BLaER1 (cell line): Measurements from ENCODE around the gene NIM1K.
A peak's percentile ranks its signal among the peaks of the same experiment; 100 is the strongest.
"Not testable (repeated sequence)": the region's sequence is repeated elsewhere in the genome, so short reads cannot be mapped to it uniquely, and the experiment has no call there.

Experiments
- H3K27ac ChIP-seq: shearing (Covaris generic); formaldehyde crosslinking; 2 replicates; pipeline ENCODE4 v1.8.1; 2022
- H3K27me3 ChIP-seq: shearing (Covaris generic); formaldehyde crosslinking; 2 replicates; pipeline ENCODE4 v1.8.1; 2022
- H3K36me3 ChIP-seq: shearing (Covaris generic); formaldehyde crosslinking; 2 replicates; pipeline ENCODE4 v1.8.1; 2022
- H3K4me1 ChIP-seq: shearing (Covaris generic); formaldehyde crosslinking; 2 replicates; pipeline ENCODE4 v1.8.1; 2022
- H3K4me2 ChIP-seq: shearing (Covaris generic); formaldehyde crosslinking; 2 replicates; pipeline ENCODE4 v1.8.1; 2022
- H3K4me3 ChIP-seq: shearing (Covaris generic); formaldehyde crosslinking; 2 replicates; pipeline ENCODE4 v1.8.1; 2022
- H3K9ac ChIP-seq: shearing (Covaris generic); formaldehyde crosslinking; 2 replicates; pipeline ENCODE4 v1.8.1; 2022
- H3K9me3 ChIP-seq: shearing (Covaris generic); formaldehyde crosslinking; 2 replicates; pipeline ENCODE4 v1.8.1; 2022
- H4K20me1 ChIP-seq: shearing (Covaris generic); formaldehyde crosslinking; 2 replicates; pipeline ENCODE4 v1.8.1; 2022
- Cebpa-rat ChIP-seq: shearing (Covaris generic); IDR thresholded peaks from 2 replicates; pipeline ENCODE4 v1.8.1; 2022

Gene NIM1K

DNA sequence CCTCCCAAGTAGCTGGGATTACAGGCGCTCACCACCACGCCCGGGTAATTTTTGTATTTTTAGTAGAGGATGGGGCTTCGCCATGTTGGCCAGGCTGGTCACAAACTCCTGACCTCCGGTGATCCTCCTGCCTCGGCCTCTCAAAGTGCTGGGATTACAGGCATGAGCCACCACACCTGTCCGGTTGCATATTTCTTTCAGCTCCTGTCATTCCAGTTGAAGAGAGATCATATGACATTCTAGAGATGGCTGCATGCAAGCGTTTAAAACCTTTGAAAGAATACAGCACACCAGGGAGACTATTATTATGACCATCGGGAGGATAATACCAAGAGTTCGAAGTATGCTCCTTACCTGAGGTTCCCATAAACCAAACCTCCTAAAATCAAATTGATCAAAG is 9.6 kb upstream of the NIM1K start:
- H3K4me3 ChIP-seq = no peak overlapping the region
- H3K36me3 ChIP-seq = peaks cover 34% of the 10 kb centered on the region
- TF ChIP-seq Cebpa-rat = no peak
- H4K20me1 ChIP-seq = 0 out of 2 replicates have a peak, but pooled peaks cover 2% of the 10 kb centered on the region
- H3K9ac ChIP-seq = no peak overlapping the region
- H3K4me1 ChIP-seq = no peaks in the 10 kb centered on the region
- no peak overlapping the region for H3K27ac ChIP-seq
- no peaks in the 10 kb centered on the region for H3K9me3 ChIP-seq
- no peak overlapping the region for H3K4me2 ChIP-seq
- H3K27me3 ChIP-seq = no peaks in the 10 kb centered on the region

GRCh38 chr5:43183101-43183500 is 8.9 kb upstream of the NIM1K start:
- H3K4me2 ChIP-seq, H3K9me3 ChIP-seq: not testable (repeated sequence)

GRCh38 chr5:43190755-43191603 is 1.0 kb upstream of the NIM1K start:
- H3K9me3 ChIP-seq = peaks cover 18% of the 10 kb centered on the region
- H3K36me3 ChIP-seq = peaks cover 16% of the 10 kb centered on the region; the same call in 1 of the 2 replicates
- no peaks in the 10 kb centered on the region for H3K4me1 ChIP-seq
- H4K20me1 ChIP-seq = no peaks in the 10 kb centered on the region; the same call in 1 of the 2 replicates
- H3K4me3 ChIP-seq = no peak overlapping the region
- H3K27ac ChIP-seq = no peak overlapping the region
- no peak overlapping the region for H3K4me2 ChIP-seq
- no peak overlapping the region for H3K9ac ChIP-seq
- H3K27me3 ChIP-seq = peaks cover 41% of the 10 kb centered on the region
- TF ChIP-seq Cebpa-rat = no peak

More at GRCh38 chr5:43183101-43183500, 8.9 kb upstream of the NIM1K start:
- not testable (repeated sequence) for H3K9ac ChIP-seq, H3K27ac ChIP-seq, H3K27me3 ChIP-seq, H3K4me3 ChIP-seq, H3K4me1 ChIP-seq, H4K20me1 ChIP-seq
- peaks cover 30% of the 10 kb centered on the region for H3K36me3 ChIP-seq

GRCh38 chr5:43192558-43193180 is 644 bp downstream of the NIM1K start:
- TF ChIP-seq Cebpa-rat = no peak
- Histone ChIP-seq H3K4me1 (no peaks in the 10 kb centered on the region), H3K4me2 (no peak overlapping the region), H3K9me3 (peaks cover 18% of the 10 kb centered on the region), H3K36me3 (peaks cover 16% of the 10 kb centered on the region; the same call in 1 of the 2 replicates), H3K9ac (no peak overlapping the region), H4K20me1 (no peaks in the 10 kb centered on the region; the same call in 1 of the 2 replicates), H3K4me3 (peak overlapping the region; percentile 41; the same call in 1 of the 2 replicates), H3K27ac (no peak overlapping the region), H3K27me3 (peaks cover 41% of the 10 kb centered on the region)

DNA sequence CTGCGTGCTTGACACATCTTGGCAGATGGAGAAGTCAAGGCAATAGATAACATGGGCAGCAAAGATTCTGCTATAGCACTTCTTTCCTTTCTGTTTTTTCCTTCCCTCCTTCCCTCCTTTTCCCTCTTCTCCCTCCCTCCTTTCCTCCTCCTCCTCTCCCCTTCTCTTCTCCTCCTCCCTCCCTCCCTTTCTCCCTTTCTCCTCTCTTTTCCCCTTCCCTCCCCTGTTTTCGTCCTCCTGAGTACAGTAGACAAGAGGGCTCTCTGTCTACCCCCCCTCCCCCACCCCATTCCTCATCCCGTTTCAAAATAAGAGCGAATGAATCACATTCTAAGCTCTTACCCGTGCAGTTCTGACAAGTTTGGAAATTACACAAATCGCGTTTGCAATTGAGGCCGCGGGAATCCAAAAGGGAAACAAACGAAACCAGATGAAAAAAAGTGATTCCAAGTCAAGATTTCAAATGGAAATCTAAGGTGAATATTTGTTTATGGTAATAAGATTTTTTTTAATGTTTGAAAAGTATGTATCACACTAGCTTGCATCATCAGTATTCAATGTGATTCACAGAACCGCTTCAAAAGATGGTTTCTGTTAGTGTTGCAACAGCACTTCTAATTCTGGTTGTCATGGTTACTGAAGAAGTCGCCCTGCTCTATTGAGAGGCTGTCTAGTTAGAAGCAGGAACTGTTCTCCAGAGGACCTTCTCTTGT is 1.3 kb downstream of the NIM1K start:
- Histone ChIP-seq H3K4me2 (no peak overlapping the region), H3K9ac (no peak overlapping the region), H3K9me3 (peaks cover 18% of the 10 kb centered on the region), H3K27me3 (peaks cover 41% of the 10 kb centered on the region), H4K20me1 (no peaks in the 10 kb centered on the region; the same call in 1 of the 2 replicates), H3K4me1 (no peaks in the 10 kb centered on the region), H3K27ac (no peak overlapping the region), H3K4me3 (no peak overlapping the region), H3K36me3 (0 out of 2 replicates have a peak, but pooled peaks cover 12% of the 10 kb centered on the region)
- no peak for TF ChIP-seq Cebpa-rat

DNA sequence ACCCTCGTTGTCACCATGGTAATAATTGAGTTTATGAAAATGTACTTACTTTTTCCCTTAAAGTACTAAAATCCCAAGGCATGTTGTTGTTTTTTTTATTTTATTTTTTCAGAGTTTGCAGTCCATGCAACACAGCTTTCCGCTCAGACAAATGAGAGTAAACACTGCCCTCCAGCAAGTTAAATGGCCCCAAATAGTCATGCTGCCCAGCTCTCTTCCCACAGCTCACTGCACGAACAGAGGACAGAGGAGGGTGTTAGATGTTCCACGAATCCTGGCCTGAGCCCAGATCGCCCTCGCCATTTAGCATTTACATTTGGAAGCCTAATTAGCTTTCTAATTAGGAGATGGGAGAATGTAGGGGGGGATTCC is 1.9 kb downstream of the NIM1K start:
- Histone ChIP-seq H4K20me1 (no peaks in the 10 kb centered on the region; the same call in 1 of the 2 replicates), H3K27me3 (peaks cover 41% of the 10 kb centered on the region), H3K4me2 (no peak overlapping the region), H3K9ac (no peak overlapping the region), H3K27ac (no peak overlapping the region), H3K36me3 (0 out of 2 replicates have a peak, but pooled peaks cover 12% of the 10 kb centered on the region), H3K4me3 (no peak overlapping the region), H3K9me3 (peaks cover 18% of the 10 kb centered on the region), H3K4me1 (no peaks in the 10 kb centered on the region)
- no peak for TF ChIP-seq Cebpa-rat

DNA sequence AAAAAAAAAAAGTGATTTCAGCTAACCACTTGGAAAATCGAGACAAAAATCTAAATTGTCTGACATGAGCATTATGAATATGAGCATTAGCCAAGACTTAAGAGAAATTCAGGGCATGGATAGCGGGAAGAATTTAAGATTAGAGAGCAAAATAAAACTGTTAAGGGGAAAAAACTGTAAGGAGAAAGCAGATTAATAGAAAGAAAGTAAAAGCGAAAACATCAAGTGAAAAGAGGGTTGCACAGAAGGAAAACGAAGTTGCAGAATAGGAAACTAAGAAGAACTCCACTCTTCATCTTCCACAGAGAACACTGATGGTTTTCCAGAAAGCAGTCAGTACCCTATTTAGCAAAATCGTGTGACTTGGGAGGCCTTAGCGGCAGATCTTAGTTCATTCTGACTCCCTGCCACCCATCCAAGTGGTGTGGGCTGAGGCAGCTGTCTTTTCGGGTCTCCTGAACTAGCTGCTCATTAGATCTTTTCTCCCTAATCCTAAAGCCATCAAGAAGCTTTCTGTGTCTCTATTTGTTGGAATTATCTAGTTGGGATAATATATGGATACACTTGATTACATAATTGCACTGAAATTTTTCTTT is 3.7 kb downstream of the NIM1K start:
- H3K9ac ChIP-seq = no peak overlapping the region
- H3K9me3 ChIP-seq = peaks cover 18% of the 10 kb centered on the region
- TF ChIP-seq Cebpa-rat = no peak
- peaks cover 35% of the 10 kb centered on the region for H3K27me3 ChIP-seq
- H3K36me3 ChIP-seq = 0 out of 2 replicates have a peak, but pooled peaks cover 12% of the 10 kb centered on the region
- H3K27ac ChIP-seq = no peak overlapping the region
- H3K4me2 ChIP-seq = no peak overlapping the region
- no peak overlapping the region for H3K4me3 ChIP-seq
- H3K4me1 ChIP-seq = no peaks in the 10 kb centered on the region
- no peaks in the 10 kb centered on the region; the same call in 1 of the 2 replicates for H4K20me1 ChIP-seq

DNA sequence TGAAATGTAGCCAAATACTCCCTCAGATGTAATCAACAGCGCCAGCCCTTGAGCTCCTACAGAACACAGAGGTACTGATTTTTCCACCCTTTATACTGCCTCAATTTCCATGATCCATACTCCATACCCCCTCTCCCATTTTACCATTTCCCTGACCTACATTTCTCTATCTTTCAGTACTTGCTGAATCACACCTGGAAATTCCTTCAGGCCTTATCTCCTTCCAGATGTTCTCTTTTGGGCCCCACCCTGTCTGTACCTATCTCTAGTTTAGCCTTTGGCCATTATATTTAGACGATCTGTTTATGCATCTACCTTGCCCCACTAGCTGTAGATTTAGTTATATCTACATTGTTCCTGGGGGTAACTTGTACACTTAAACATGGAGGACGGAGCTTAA is 5.5 kb downstream of the NIM1K start:
- peaks cover 5% of the 10 kb centered on the region for H3K9me3 ChIP-seq
- H3K27me3 ChIP-seq = peaks cover 17% of the 10 kb centered on the region
- H3K4me3 ChIP-seq = no peak overlapping the region
- 0 out of 2 replicates have a peak, but pooled peaks cover 3% of the 10 kb centered on the region for H3K4me1 ChIP-seq
- H4K20me1 ChIP-seq = no peaks in the 10 kb centered on the region
- H3K27ac ChIP-seq = no peak overlapping the region
- H3K36me3 ChIP-seq = 0 out of 2 replicates have a peak, but pooled peaks cover 3% of the 10 kb centered on the region
- no peak overlapping the region for H3K9ac ChIP-seq
- TF ChIP-seq Cebpa-rat = no peak
- no peak overlapping the region for H3K4me2 ChIP-seq

GRCh38 chr5:43201442-43201841 is 9.4 kb downstream of the NIM1K start:
- H3K4me2 ChIP-seq, H3K9me3 ChIP-seq: not testable (repeated sequence)

More at GRCh38 chr5:43201442-43201841, 9.4 kb downstream of the NIM1K start:
- not testable (repeated sequence) for H3K9ac ChIP-seq, H3K4me1 ChIP-seq, H3K27me3 ChIP-seq, H3K27ac ChIP-seq, H3K36me3 ChIP-seq, H4K20me1 ChIP-seq, H3K4me3 ChIP-seq
